Measurements from ENCODE around the gene CHST15.

The CHST15 gene

DNA sequence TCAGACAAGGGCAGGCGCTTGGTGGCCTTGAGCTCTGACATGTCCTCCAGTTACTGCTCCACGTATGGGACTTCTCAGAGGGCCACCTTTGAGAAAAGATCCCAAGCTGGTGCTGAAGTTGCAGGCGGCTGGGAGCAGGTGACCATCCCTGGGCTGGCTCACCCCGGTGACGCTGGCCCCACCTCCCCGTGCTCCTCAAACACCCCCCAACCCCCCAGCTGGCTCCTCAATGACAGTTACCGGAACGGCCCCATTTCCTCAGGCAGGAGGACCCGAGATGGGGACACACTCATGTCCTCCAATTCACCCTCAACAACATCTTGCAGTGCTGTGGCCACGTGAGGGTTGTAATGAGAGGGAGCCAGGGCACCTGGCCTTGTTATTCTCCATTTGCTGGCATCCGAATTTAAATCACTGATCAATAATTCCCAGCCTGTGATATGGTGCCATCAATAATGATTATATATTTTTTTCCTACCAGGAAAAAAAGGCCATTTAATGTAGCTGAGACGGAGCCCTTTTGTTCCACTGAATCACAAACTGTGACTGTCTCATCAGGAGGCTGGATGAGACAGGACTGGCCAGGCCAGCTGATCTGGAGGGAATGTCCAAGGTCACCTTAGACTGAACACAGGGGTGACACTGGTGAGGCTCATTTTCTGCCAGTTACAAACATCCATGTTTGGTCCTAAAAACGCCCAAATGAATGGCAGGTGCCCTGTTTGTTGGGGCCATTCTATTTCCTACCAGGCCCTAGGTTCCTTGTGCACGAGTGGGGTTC is 64.5 kb downstream of the CHST15 start:
- Histone ChIP-seq H3K4me3 (ENCODE audit: low read depth in 1 of 2, low read length in 2 of 2) (no peak overlapping the region), H3K36me3 (ENCODE audit: insufficient read depth, low read length) (no peaks in the 10 kb centered on the region), H3K27ac (ENCODE audit: low read length) (no peak overlapping the region), H3K4me1 (ENCODE audit: insufficient read depth, low read length) (peaks cover 8% of the 10 kb centered on the region), H3K9ac (ENCODE audit: low read depth, low read length) (no peak overlapping the region), H3K27me3 (ENCODE audit: insufficient read depth, low read length, poor library complexity) (no peaks in the 10 kb centered on the region), H3K79me2 (ENCODE audit: insufficient read depth, low read length) (no peaks in the 10 kb centered on the region), H3K9me3 (ENCODE audit: insufficient read depth, low read length, severe bottlenecking) (no peaks in the 10 kb centered on the region), H4K20me1 (ENCODE audit: insufficient read depth, low read length) (no peaks in the 10 kb centered on the region), H2AFZ (ENCODE audit: low read depth, low read length) (no peak overlapping the region), H3K4me2 (ENCODE audit: insufficient read depth, low read length) (no peak overlapping the region)
- TF ChIP-seq, protein P1, sequence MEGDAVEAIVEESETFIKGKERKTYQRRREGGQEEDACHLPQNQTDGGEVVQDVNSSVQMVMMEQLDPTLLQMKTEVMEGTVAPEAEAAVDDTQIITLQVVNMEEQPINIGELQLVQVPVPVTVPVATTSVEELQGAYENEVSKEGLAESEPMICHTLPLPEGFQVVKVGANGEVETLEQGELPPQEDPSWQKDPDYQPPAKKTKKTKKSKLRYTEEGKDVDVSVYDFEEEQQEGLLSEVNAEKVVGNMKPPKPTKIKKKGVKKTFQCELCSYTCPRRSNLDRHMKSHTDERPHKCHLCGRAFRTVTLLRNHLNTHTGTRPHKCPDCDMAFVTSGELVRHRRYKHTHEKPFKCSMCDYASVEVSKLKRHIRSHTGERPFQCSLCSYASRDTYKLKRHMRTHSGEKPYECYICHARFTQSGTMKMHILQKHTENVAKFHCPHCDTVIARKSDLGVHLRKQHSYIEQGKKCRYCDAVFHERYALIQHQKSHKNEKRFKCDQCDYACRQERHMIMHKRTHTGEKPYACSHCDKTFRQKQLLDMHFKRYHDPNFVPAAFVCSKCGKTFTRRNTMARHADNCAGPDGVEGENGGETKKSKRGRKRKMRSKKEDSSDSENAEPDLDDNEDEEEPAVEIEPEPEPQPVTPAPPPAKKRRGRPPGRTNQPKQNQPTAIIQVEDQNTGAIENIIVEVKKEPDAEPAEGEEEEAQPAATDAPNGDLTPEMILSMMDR (IDR thresholded peaks at IDR 0.05; ENCODE audit: borderline replicate concordance, extremely low read depth, low read length, poor library complexity, severe bottlenecking), result no peak
- no peak for TF ChIP-seq EZH2 (IDR thresholded peaks at IDR 0.05; ENCODE audit: borderline replicate concordance, low read depth, low read length, severe bottlenecking)
- ATAC-seq (ENCODE audit: insufficient read depth, low read depth) (no peak), DNase-seq (no peak)

- Histone ChIP-seq H4K20me1 (ENCODE audit: insufficient read depth, low read length) (no peaks in the 10 kb centered on the region), H3K9ac (ENCODE audit: low read depth, low read length) (no peak overlapping the region), H3K36me3 (ENCODE audit: insufficient read depth, low read length) (no peaks in the 10 kb centered on the region), H3K4me2 (ENCODE audit: insufficient read depth, low read length) (no peak overlapping the region), H3K27ac (ENCODE audit: low read length) (no peak overlapping the region), H3K4me1 (ENCODE audit: insufficient read depth, low read length) (peaks cover 17% of the 10 kb centered on the region), H3K9me3 (ENCODE audit: insufficient read depth, low read length, severe bottlenecking) (no peaks in the 10 kb centered on the region), H3K4me3 (ENCODE audit: low read depth in 1 of 2, low read length in 2 of 2) (no peak overlapping the region), H3K79me2 (ENCODE audit: insufficient read depth, low read length) (no peaks in the 10 kb centered on the region), H3K27me3 (ENCODE audit: insufficient read depth, low read length, poor library complexity) (no peaks in the 10 kb centered on the region), H2AFZ (ENCODE audit: low read depth, low read length) (no peak overlapping the region)
- no peak for DNase-seq
- no peak for TF ChIP-seq EZH2 (IDR thresholded peaks at IDR 0.05; ENCODE audit: borderline replicate concordance, low read depth, low read length, severe bottlenecking)
- TF ChIP-seq, protein P1 (IDR thresholded peaks at IDR 0.05; ENCODE audit: borderline replicate concordance, extremely low read depth, low read length, poor library complexity, severe bottlenecking), result no peak
- no peak for ATAC-seq (ENCODE audit: insufficient read depth, low read depth)
Observed at GRCh38 chr10:124027651-124028050, 65.7 kb downstream of the CHST15 start.

- H3K4me3 ChIP-seq (ENCODE audit: low read depth in 1 of 2, low read length in 2 of 2), result no peak overlapping the region
- DNase-seq, result no peak
- TF ChIP-seq, protein P1 (IDR thresholded peaks at IDR 0.05; ENCODE audit: borderline replicate concordance, extremely low read depth, low read length, poor library complexity, severe bottlenecking), result no peak
- no peak for TF ChIP-seq EZH2 (IDR thresholded peaks at IDR 0.05; ENCODE audit: borderline replicate concordance, low read depth, low read length, severe bottlenecking)
- H3K4me1 ChIP-seq (ENCODE audit: insufficient read depth, low read length), result peaks cover 23% of the 10 kb centered on the region
- no peak overlapping the region for H3K27ac ChIP-seq (ENCODE audit: low read length)
- H3K27me3 ChIP-seq (ENCODE audit: insufficient read depth, low read length, poor library complexity), result no peaks in the 10 kb centered on the region
- H3K4me2 ChIP-seq (ENCODE audit: insufficient read depth, low read length), result no peak overlapping the region
- H3K36me3 ChIP-seq (ENCODE audit: insufficient read depth, low read length), result no peaks in the 10 kb centered on the region
- no peak overlapping the region for H2AFZ ChIP-seq (ENCODE audit: low read depth, low read length)
- no peak overlapping the region for H3K9ac ChIP-seq (ENCODE audit: low read depth, low read length)
- no peaks in the 10 kb centered on the region for H4K20me1 ChIP-seq (ENCODE audit: insufficient read depth, low read length)
- H3K79me2 ChIP-seq (ENCODE audit: insufficient read depth, low read length), result no peaks in the 10 kb centered on the region
- no peaks in the 10 kb centered on the region for H3K9me3 ChIP-seq (ENCODE audit: insufficient read depth, low read length, severe bottlenecking)
- no peak for ATAC-seq (ENCODE audit: insufficient read depth, low read depth)
Observed at GRCh38 chr10:124027031-124027611, 66.3 kb downstream of the CHST15 start.
